K562 (cell line): ENCODE data around the gene FNBP1. TPM values are rescaled to one million over a fixed set of nuclear protein-coding genes. Genes with fewer than 3 reads are reported as not detected.

Experiments
- BCOR ChIP-seq: fragments of 450-650 bp; IDR thresholded peaks from 2 replicates; pipeline ENCODE4 v1.6.1; 2016
- BRD4 ChIP-seq: fragments of 200-600 bp; sonication (generic); IDR thresholded peaks from 2 replicates; pipeline ENCODE4 v1.6.1; 2017; ENCODE audit warnings: inconsistent platforms
- BRD9 ChIP-seq: fragments of 450-650 bp; IDR thresholded peaks from 2 replicates; pipeline ENCODE4 v1.6.1; 2018; ENCODE audit warnings: low read depth; ENCODE audit not compliant: partially characterized antibody
- CREB1 ChIP-seq, 2 experiments: sonication (generic) in 1 of 2; formaldehyde crosslinking in 1 of 2; IDR thresholded peaks; 2 replicates each; pipeline versions ENCODE4 v1.6.1 to v1.8.0; 2012 to 2022; ENCODE audit warnings: inconsistent platforms in 1 of 2, mild to moderate bottlenecking in 1 of 2, missing genetic modification reagents in 1 of 2, moderate library complexity in 1 of 2
- ETV5 ChIP-seq: sonication (generic); formaldehyde crosslinking; IDR thresholded peaks from 2 replicates; pipeline ENCODE4 v1.4.0; 2020; ENCODE audit warnings: low read depth, mild to moderate bottlenecking, missing genetic modification reagents
- FOSL1 ChIP-seq: fragments of 200-800 bp; sonication (Bioruptor generic); conservative IDR thresholded peaks from 2 replicates; pipeline ENCODE4 v1.6.1; 2016; ENCODE audit warnings: missing genetic modification characterization, missing compliant biosample characterization
- HDAC1 ChIP-seq, 2 experiments: fragments of 450-650 bp; IDR thresholded peaks; 2 replicates each; pipeline ENCODE4 v1.6.1; 2016 to 2017; ENCODE audit warnings: inconsistent platforms in 1 of 2, mild to moderate bottlenecking in 1 of 2, moderate library complexity in 1 of 2
- HNRNPH1 ChIP-seq: fragments of 200-400 bp; formaldehyde crosslinking; optimal IDR thresholded peaks from 2 replicates; pipeline ENCODE3; 2017; ENCODE audit warnings: low read depth, mild to moderate bottlenecking, low read length, moderate library complexity
- IFI16 ChIP-seq: fragments of 250-450 bp; sonication (Bioruptor Pico); IDR thresholded peaks from 2 replicates; pipeline ENCODE4 v2.1.2; 2022; ENCODE audit warnings: mild to moderate bottlenecking, inconsistent platforms
- JUNB ChIP-seq: fragments of 450-650 bp; formaldehyde crosslinking; conservative IDR thresholded peaks from 2 replicates; pipeline ENCODE4 v1.4.0; 2020; ENCODE audit warnings: mild to moderate bottlenecking
- JUND ChIP-seq, 2 experiments: IDR thresholded peaks; 2 replicates in 1 of 2; 3 replicates in 1 of 2; pipeline ENCODE4 v1.6.1; 2011; ENCODE audit warnings: borderline replicate concordance in 2 of 2, low read depth in 2 of 2, low read length in 2 of 2, improper control_type of control experiment in 1 of 2, missing biosample characterization in 1 of 2, missing genetic modification characterization in 1 of 2, missing genetic modification reagents in 1 of 2
- KDM4B ChIP-seq, 2 experiments: fragments of 450-650 bp in 1 of 2; sonication (generic) in 1 of 2; IDR thresholded peaks; 2 replicates each; pipeline ENCODE4 v1.6.1; 2016 to 2017; ENCODE audit warnings: borderline replicate concordance in 2 of 2, antibody characterized with exemption in 1 of 2, low read depth in 1 of 2, mild to moderate bottlenecking in 1 of 2
- MCM2 ChIP-seq: fragments of 450-650 bp; IDR thresholded peaks from 2 replicates; pipeline ENCODE4 v1.6.1; 2017; ENCODE audit warnings: low read depth, mild to moderate bottlenecking
- NFE2L1 ChIP-seq: fragments of 450-650 bp; IDR thresholded peaks from 2 replicates; pipeline ENCODE4 v1.6.1; 2016; ENCODE audit warnings: missing genetic modification characterization, low read depth, mild to moderate bottlenecking, missing compliant biosample characterization, moderate library complexity, borderline replicate concordance
- OTX1 ChIP-seq: fragments of 450-650 bp; formaldehyde crosslinking; IDR thresholded peaks from 2 replicates; pipeline ENCODE4 v1.4.0; 2022; ENCODE audit warnings: mild to moderate bottlenecking
- POLR3G ChIP-seq: IDR thresholded peaks from 2 replicates; pipeline ENCODE4 v1.6.1; 2011; ENCODE audit not compliant: insufficient read length, insufficient replicate concordance; ENCODE audit errors: extremely low read depth
- PTTG1 ChIP-seq: fragments of 450-650 bp; IDR thresholded peaks from 2 replicates; pipeline ENCODE4 v1.6.1; 2016; ENCODE audit warnings: low read depth, mild to moderate bottlenecking, missing genetic modification characterization, missing compliant biosample characterization
- RAD51 ChIP-seq: fragments of 450-650 bp; IDR thresholded peaks from 2 replicates; pipeline ENCODE4 v1.7.1; 2016; ENCODE audit warnings: low read depth, mild to moderate bottlenecking, borderline replicate concordance
- RFX5 ChIP-seq: IDR thresholded peaks from 2 replicates; pipeline ENCODE4 v1.6.1; 2011; ENCODE audit warnings: low read depth, mild to moderate bottlenecking, improper control_type of control experiment, low read length
- RUNX1 ChIP-seq: sonication (generic); IDR thresholded peaks from 2 replicates; pipeline ENCODE4 v1.6.1; 2016; ENCODE audit warnings: antibody characterized with exemption, low read depth
- SETDB1 ChIP-seq: IDR thresholded peaks from one replicate; pipeline ENCODE4 v1.6.1; 2012; ENCODE audit warnings: low read length, control low read depth, inconsistent platforms
- SLC30A9 ChIP-seq: fragments of 250-450 bp; sonication (Bioruptor Pico); IDR thresholded peaks from 2 replicates; pipeline ENCODE4 v1.8.0; 2022; ENCODE audit warnings: mild to moderate bottlenecking, moderate library complexity
- polyA plus RNA-seq, 8 experiments: library from polyadenylated mRNA; depleted of rRNA in 4 of 8; stranded (reverse) in 5 of 8; unstranded in 3 of 8; fragments of >200 nt; fragmentation: Nextera tagmentation in 2 of 8; fragmentation: Illumina TruSeq in 1 of 8; extraction: Ambion mirVana in 2 of 8; extraction: Trizol in 1 of 8; gene quantifications; 2 replicates each; pipeline versions ENCODE4 v1.2.1 to v1.2.3, GENCODE V29; 2011 to 2014; ENCODE audit warnings: inconsistent platforms in 1 of 8, missing spikeins in 1 of 8
- total RNA-seq, 7 experiments: library from RNA; depleted of rRNA in 6 of 7; stranded (reverse); fragments of >200 nt in 6 of 7; fragmentation: Illumina TruSeq in 2 of 7; extraction: Trizol in 2 of 7; gene quantifications; 2 replicates each; pipeline versions ENCODE4 v1.2.1 to v1.2.3, GENCODE V29; 2011 to 2021; ENCODE audit warnings: low replicate concordance in 1 of 7
- TF ChIP-seq, protein P1 (sequence below): sonication (generic); formaldehyde crosslinking; IDR thresholded peaks from 2 replicates; pipeline ENCODE4 v1.8.0; 2022; ENCODE audit warnings: missing genetic modification reagents, mild to moderate bottlenecking, borderline replicate concordance
- TF ChIP-seq, protein P2 (sequence below): fragments of 250-450 bp; sonication (Bioruptor Pico); IDR thresholded peaks from 2 replicates; pipeline ENCODE4 v1.5.0; 2022; ENCODE audit warnings: mild to moderate bottlenecking

Gene FNBP1
- total and polyA plus RNA-seq, 9 of the 15 experiments (the other 6 are each of a cell fraction or from before 2014, with no cell fraction given) = 1.8 to 14.9 (median 7.6) TPM

DNA sequence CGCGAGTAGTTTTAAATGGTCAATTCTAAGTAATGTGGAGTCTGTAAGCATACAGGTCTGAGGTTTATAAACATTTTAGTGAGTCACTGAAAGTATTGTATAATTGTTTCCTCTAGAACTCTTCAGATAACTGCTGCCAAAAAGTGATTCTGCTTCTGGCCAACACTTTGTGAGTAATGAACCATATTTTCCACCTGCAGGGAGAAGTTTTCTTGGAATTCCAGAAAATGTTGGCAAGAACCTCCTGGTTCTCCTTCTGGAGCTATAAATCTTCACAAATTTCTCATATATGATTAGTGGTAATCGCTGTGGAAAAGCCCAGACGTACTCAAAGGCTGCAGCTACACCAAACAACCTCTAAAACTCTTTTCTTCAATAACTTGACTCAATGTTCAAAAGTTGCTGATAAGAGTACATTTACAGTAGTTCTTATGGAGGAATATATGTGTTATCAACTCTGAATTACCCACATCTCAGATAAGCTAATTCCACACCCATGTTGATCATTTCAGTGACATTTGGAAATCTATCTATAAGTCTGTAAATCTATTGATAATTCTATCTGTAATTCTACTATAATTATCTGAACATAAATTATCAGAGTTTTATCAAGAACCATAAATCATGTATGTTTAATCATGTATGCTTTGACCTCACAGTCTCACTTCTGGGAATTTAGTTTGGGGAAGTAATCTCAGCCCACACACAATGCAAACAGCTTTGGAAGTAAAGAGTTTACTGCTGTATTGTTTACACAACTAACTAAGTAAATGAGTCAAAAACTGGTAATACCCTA lies 74.1 kb downstream of the FNBP1 start (continued):
- TF ChIP-seq KDM4B (IDR thresholded peaks at IDR 0.05; ENCODE audit: borderline replicate concordance in 2 of 2, low read depth in 1 of 2) (no peak), BRD4 (no peak), MCM2 (no peak), HNRNPH1 (no peak), ETV5 (no peak), OTX1 (CRISPR knock-in tag) (no peak), BCOR (no peak), BRD9 (no peak), NFE2L1 (tag) (no peak), RAD51 (no peak), PTTG1 (no peak), JUNB (CRISPR knock-in tag) (no peak), RUNX1 (no peak), FOSL1 (tag) (peak; percentile 74), IFI16 (CRISPR knock-in tag) (no peak), JUND (IDR thresholded peaks at IDR 0.05; ENCODE audit: borderline replicate concordance, low read depth, low read length) (no peak), JUND (tag; IDR thresholded peaks at IDR 0.05; ENCODE audit: borderline replicate concordance, low read depth, low read length) (peak; percentile 21; the same call in 2 of the 3 replicates), POLR3G (no peak), CREB1 (IDR thresholded peaks at IDR 0.05) (no peak), CREB1 (CRISPR knock-in tag; IDR thresholded peaks at IDR 0.05) (no peak), RFX5 (no peak), SETDB1 (no peak), SLC30A9 (no peak), HDAC1 (IDR thresholded peaks at IDR 0.05) (0 out of 4 replicates have a peak, but pooled peaks of 1 of the 2 experiments have one; percentile 29)
- TF ChIP-seq, protein P1, sequence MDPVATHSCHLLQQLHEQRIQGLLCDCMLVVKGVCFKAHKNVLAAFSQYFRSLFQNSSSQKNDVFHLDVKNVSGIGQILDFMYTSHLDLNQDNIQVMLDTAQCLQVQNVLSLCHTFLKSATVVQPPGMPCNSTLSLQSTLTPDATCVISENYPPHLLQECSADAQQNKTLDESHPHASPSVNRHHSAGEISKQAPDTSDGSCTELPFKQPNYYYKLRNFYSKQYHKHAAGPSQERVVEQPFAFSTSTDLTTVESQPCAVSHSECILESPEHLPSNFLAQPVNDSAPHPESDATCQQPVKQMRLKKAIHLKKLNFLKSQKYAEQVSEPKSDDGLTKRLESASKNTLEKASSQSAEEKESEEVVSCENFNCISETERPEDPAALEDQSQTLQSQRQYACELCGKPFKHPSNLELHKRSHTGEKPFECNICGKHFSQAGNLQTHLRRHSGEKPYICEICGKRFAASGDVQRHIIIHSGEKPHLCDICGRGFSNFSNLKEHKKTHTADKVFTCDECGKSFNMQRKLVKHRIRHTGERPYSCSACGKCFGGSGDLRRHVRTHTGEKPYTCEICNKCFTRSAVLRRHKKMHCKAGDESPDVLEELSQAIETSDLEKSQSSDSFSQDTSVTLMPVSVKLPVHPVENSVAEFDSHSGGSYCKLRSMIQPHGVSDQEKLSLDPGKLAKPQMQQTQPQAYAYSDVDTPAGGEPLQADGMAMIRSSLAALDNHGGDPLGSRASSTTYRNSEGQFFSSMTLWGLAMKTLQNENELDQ = no peak
- TF ChIP-seq, protein P2, sequence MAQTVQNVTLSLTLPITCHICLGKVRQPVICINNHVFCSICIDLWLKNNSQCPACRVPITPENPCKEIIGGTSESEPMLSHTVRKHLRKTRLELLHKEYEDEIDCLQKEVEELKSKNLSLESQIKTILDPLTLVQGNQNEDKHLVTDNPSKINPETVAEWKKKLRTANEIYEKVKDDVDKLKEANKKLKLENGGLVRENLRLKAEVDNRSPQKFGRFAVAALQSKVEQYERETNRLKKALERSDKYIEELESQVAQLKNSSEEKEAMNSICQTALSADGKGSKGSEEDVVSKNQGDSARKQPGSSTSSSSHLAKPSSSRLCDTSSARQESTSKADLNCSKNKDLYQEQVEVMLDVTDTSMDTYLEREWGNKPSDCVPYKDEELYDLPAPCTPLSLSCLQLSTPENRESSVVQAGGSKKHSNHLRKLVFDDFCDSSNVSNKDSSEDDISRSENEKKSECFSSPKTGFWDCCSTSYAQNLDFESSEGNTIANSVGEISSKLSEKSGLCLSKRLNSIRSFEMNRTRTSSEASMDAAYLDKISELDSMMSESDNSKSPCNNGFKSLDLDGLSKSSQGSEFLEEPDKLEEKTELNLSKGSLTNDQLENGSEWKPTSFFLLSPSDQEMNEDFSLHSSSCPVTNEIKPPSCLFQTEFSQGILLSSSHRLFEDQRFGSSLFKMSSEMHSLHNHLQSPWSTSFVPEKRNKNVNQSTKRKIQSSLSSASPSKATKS (CRISPR knock-in tag) = no peak
